22Rv1 (cell line): ENCODE measurements around the gene HSD17B10.

Source experiments
- CTCF ChIP-seq: fragments of 450-650 bp; IDR thresholded peaks from 2 replicates; pipeline ENCODE4 v1.5.1; 2017; ENCODE audit warnings: mild to moderate bottlenecking
- ZFX ChIP-seq: fragments of 450-650 bp; IDR thresholded peaks from 2 replicates; pipeline ENCODE4 v1.6.1; 2017; ENCODE audit warnings: antibody characterized with exemption, borderline replicate concordance

- TF ChIP-seq CTCF, result peak; percentile 74
- TF ChIP-seq ZFX, result no peak
Measured at GRCh38 chrX:53481816-53482465, 47.8 kb upstream of the HSD17B10 start.
